Measurements from ENCODE around the gene EPN1. TPM values are rescaled to one million over a fixed set of nuclear protein-coding genes. Genes with fewer than 3 reads are reported as not detected.

Gene EPN1
- total RNA-seq: 106 and 120 TPM in 2 replicates

GRCh38 chr19:55674841-55675660 lies at the start of gene EPN1:
Gene EPN1 (plus strand): TSS chr19:55675226. CDS start chr19:55678628, 3,402 bp downstream.

GRCh38 chr19:55640577-55641425 lies 34.2 kb upstream of the EPN1 start, which contains the start of gene ZNF580:
Gene ZNF580 (plus strand): TSS chr19:55641002. CDS start chr19:55642509, 1,507 bp downstream.

GRCh38 chr19:55643003-55643886 lies 31.8 kb upstream of the EPN1 start, which contains the start of gene ZNF581:
Gene ZNF581 (plus strand): TSS chr19:55643649. CDS start chr19:55644572, 923 bp downstream.

GRCh38 chr19:55647732-55648584 lies 27.1 kb upstream of the EPN1 start, which contains the start of gene CCDC106:
Gene CCDC106 (plus strand): TSS chr19:55648212. CDS start chr19:55649047, 835 bp downstream.

GRCh38 chr19:55654868-55655647 lies 20.0 kb upstream of the EPN1 start, which contains the start of gene U2AF2:
Gene U2AF2 (plus strand): TSS chr19:55655035. CDS start chr19:55655105, 70 bp downstream.

GRCh38 chr19:55738302-55738701 lies 63.3 kb downstream of the EPN1 start, which contains the start of gene NLRP9:
Gene NLRP9 (minus strand): TSS chr19:55738402. CDS start chr19:55738374, 28 bp downstream.

GRCh38 chr19:55758797-55759196 lies 83.8 kb downstream of the EPN1 start, which contains the start of gene RFPL4A:
Gene RFPL4A (plus strand): TSS chr19:55759097. CDS start chr19:55761801, 2,704 bp downstream.

Other genes with a start within 250 kb of the EPN1 start
- gene SHISA7, start 231.9 kb upstream of the EPN1 start, total RNA-seq: not detected in 2 replicates
- 73.3 and 78.3 TPM in 2 replicates for gene ISOC2, start 213.6 kb upstream of the EPN1 start, total RNA-seq
- gene C19orf85, start 210.5 kb upstream of the EPN1 start, total RNA-seq: not detected in 2 replicates
- 3.9 and 8.3 TPM in 2 replicates for gene ZNF628, start 198.6 kb upstream of the EPN1 start, total RNA-seq
- gene NAT14, start 190.0 kb upstream of the EPN1 start, total RNA-seq: 15.4 and 16.5 TPM in 2 replicates
- gene SSC5D, start 186.8 kb upstream of the EPN1 start, total RNA-seq: 0.27 and 0.74 TPM in 2 replicates
- not detected in 2 replicates for gene SBK2, start 138.1 kb upstream of the EPN1 start, total RNA-seq
- gene SBK3, start 129.7 kb upstream of the EPN1 start, total RNA-seq: 0.27 and 0.39 TPM in 2 replicates
- 4.7 and 6.4 TPM in 2 replicates for gene ZNF579, start 94.4 kb upstream of the EPN1 start, total RNA-seq
- 3.1 and 6.0 TPM in 2 replicates for gene FIZ1, start 75.7 kb upstream of the EPN1 start, total RNA-seq
- 21.8 and 29.8 TPM in 2 replicates for gene ZNF524, start 74.9 kb upstream of the EPN1 start, total RNA-seq
- gene ZNF865, start 69.6 kb upstream of the EPN1 start, total RNA-seq: 1.8 and 2.7 TPM in 2 replicates
- 4.5 and 5.0 TPM in 2 replicates for gene ZNF784, start 50.7 kb upstream of the EPN1 start, total RNA-seq
- 6.5 and 11.2 TPM in 2 replicates for gene ZNF580, start 34.2 kb upstream of the EPN1 start, total RNA-seq
- gene ZNF581, start 31.6 kb upstream of the EPN1 start, total RNA-seq: 18.2 and 18.9 TPM in 2 replicates
- 10.7 and 11.7 TPM in 2 replicates for gene CCDC106, start 27.0 kb upstream of the EPN1 start, total RNA-seq
- 161 and 178 TPM in 2 replicates for gene U2AF2, start 20.2 kb upstream of the EPN1 start, total RNA-seq
- not detected in 2 replicates for gene NLRP9, start 63.2 kb downstream of the EPN1 start, total RNA-seq
- 1.8 TPM in 1 of 2 replicates, not detected in the other for gene RFPL4A, start 83.9 kb downstream of the EPN1 start, total RNA-seq
- not detected in 2 replicates for gene RFPL4AL1, start 93.9 kb downstream of the EPN1 start, total RNA-seq
- gene NLRP11, start 156.8 kb downstream of the EPN1 start, total RNA-seq: not detected in 2 replicates
- gene NLRP4, start 161.3 kb downstream of the EPN1 start, total RNA-seq: not detected in 2 replicates